Pancreas (tissue), 10 donors: ENCODE data around the gene DACT3. TPM values are rescaled to one million over a fixed set of nuclear protein-coding genes. Genes with fewer than 3 reads are reported as not detected.

ENCODE experiments used
- ATAC-seq, 4 donors: fragments of 200-7000 bp; cut with Tn5 transposase; one replicate each; pipeline versions ENCODE4 v1.8.0 to v1.9.1; 2020; ENCODE audit warnings: mild to moderate bottlenecking in 4 of 4, moderate library complexity in 4 of 4
- DNase-seq, 6 donors: peaks; one replicate each; pipeline ENCODE4 v3.0.0-alpha.2; 2020
- FAIRE-seq: peaks from 2 replicates; lab custom pipeline; 2012; peaks lifted over from hg19 to GRCh38; lab: Jason Lieb, UNC
- H3K27ac ChIP-seq, 4 donors: fragments of 200-600 bp; sonication (generic); 1 replicate in 3 of 4; 2 replicates in 1 of 4; pipeline versions ENCODE4 v1.5.0 to v1.8.0; 2020
- H3K27me3 ChIP-seq, 4 donors: fragments of 200-600 bp; one replicate each; pipeline ENCODE4 v1.8.0; 2021
- H3K36me3 ChIP-seq, 3 donors: fragments of 200-600 bp; sonication (generic) in 1 of 3; one replicate each; pipeline versions ENCODE4 v1.5.0 to v1.8.0; 2020 to 2021
- H3K4me1 ChIP-seq, 3 donors: fragments of 200-600 bp; one replicate each; pipeline ENCODE4 v1.8.0; 2021
- H3K4me3 ChIP-seq, 4 donors: fragments of 200-600 bp; sonication (generic) in 2 of 4; one replicate each; pipeline versions ENCODE4 v1.5.0 to v1.8.0; 2020 to 2021
- H3K9me3 ChIP-seq, 4 donors: fragments of 200-600 bp; one replicate each; pipeline ENCODE4 v1.8.0; 2021
- WGBS, 2 donors: extraction: QIAGEN DNeasy Blood & Tissue Kit; methylation state at CpG; one replicate each; pipeline ENCODE4 v1.1.7; 2013; 5-methylcytosine and 5-hydroxymethylcytosine counted together
- intact Hi-C, 3 donors: fragments of 100-400 bp; cut with DNase I; formaldehyde crosslinking; loops; one replicate each; pipeline versions ENCODE4 v1.11.1 to v1.14.2; 2022
- polyA plus RNA-seq, 2 donors: library from polyadenylated mRNA; stranded (reverse); fragments of 200-250 nt; gene quantifications; one replicate each; pipeline ENCODE4 v1.2.3, GENCODE V29; 2013
- total RNA-seq, 6 donors: library from RNA; stranded (reverse); fragmentation: NEBNext Ultra II Directional in 4 of 6; extraction: Animal tissue kit (Norgen Biotek cat#: 25700) in 4 of 6; gene quantifications; one replicate each; pipeline versions ENCODE4 v1.2.1 to v1.2.4, GENCODE V29; 2021 to 2023
- TF ChIP-seq, protein P1 (sequence below), 4 donors: fragments of 200-600 bp; sonication (generic) in 3 of 4; IDR thresholded peaks; one replicate each; pipeline versions ENCODE4 v1.5.0 to v1.8.0; 2021; ENCODE audit warnings: antibody characterized with exemption in 4 of 4
- donor health status: healthy with polysubstance abuse.
- donor health status: DM: no; HTN: no; CAD: no; lungs with moderate emphysema.
- donor health status: DM: no; HTN: no; CAD: no.
- donor health status: control.
- donor health status: control.
- donor health status: Bipolar disorder and iron deficiency.
- donor health status: DM: yes; HTN: yes; CAD: no.
- donor health status: DM: no; HTN: no; CAD: no.
- donor health status: DM: no; HTN: no; CAD: no.
- donor health status: DM: yes; HTN: yes; CAD: no.

The DACT3 gene
- total and polyA plus RNA-seq, 8 donors: 0.24 to 1.7 (median 0.71) TPM

DNA sequence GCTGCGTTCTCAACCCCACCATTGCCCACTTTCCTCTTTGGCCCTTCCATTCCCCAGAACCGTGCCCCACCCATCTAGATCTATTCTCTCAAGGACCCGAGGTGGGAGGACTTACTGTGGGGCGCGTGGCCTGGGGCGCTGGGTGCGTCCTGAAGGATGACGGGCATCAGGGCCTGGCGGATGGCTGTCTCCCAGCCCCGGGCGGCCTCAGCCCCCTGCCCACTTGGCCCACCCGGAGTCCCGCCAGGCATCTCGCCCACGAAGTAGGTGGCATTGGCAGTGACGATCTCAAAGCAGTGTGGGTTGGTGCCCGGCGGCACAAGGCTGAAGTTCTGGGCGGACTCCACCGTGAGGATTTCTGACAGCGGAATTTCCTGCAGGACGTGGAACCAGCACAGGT lies 32.8 kb upstream of the DACT3 start:
- DNase-seq: no peak
- no peaks in the 10 kb centered on the region for H3K27me3 ChIP-seq
- no peaks in the 10 kb centered on the region for H3K4me1 ChIP-seq
- no peak for FAIRE-seq
- intact Hi-C loops: no loop called here
- WGBS, 2 donors: 93 to 97% methylated on average over 22 of the region's 22 CpGs
- no peak overlapping the region for H3K27ac ChIP-seq
- TF ChIP-seq, protein P1, sequence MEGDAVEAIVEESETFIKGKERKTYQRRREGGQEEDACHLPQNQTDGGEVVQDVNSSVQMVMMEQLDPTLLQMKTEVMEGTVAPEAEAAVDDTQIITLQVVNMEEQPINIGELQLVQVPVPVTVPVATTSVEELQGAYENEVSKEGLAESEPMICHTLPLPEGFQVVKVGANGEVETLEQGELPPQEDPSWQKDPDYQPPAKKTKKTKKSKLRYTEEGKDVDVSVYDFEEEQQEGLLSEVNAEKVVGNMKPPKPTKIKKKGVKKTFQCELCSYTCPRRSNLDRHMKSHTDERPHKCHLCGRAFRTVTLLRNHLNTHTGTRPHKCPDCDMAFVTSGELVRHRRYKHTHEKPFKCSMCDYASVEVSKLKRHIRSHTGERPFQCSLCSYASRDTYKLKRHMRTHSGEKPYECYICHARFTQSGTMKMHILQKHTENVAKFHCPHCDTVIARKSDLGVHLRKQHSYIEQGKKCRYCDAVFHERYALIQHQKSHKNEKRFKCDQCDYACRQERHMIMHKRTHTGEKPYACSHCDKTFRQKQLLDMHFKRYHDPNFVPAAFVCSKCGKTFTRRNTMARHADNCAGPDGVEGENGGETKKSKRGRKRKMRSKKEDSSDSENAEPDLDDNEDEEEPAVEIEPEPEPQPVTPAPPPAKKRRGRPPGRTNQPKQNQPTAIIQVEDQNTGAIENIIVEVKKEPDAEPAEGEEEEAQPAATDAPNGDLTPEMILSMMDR (IDR thresholded peaks at IDR 0.05): no peak
- H3K36me3 ChIP-seq: peaks cover 0 to 58% (median 39%) of the 10 kb centered on the region in 3 donors
- no peak overlapping the region for H3K4me3 ChIP-seq
- no peaks in the 10 kb centered on the region for H3K9me3 ChIP-seq
- no peak for ATAC-seq

DNA sequence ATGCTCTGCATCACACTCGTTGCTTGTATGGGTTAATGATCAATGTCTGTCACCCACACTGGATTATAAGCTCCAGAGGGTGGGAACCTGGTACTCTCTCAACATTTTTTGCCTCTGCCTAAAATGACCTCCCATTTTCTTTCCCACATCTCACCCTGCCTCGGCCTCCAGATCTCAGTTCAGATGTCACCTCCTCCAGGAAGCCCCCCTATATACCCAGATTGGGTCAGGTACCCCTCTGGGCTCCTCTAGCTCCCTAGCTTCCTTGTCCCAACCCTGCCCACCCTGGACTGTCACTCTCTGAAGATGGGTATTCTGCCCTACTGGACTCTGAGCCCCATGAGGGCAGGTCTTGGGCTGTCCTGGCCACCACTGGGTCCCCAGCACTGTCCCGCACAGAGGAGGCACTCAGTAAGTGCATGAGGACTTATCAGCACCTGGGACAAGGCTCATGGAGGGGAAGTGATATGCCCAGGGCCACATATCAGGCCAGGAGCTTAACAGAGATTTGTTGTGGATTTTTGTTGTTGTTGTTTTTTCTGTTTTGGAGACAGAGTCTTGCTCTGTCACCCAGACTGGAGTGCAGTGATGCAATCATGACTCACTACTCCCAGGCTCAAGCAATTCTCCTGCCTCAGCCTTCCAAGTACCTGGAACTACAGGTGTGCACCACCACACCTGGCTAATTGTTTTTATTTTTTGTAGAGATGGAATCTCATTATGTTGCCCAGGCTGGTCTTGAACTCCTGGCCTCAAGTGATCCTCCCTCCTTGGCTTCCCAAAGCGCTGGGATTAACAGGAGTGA lies 32.1 kb upstream of the DACT3 start:
- no peak overlapping the region for H3K27ac ChIP-seq
- TF ChIP-seq, protein P1 (IDR thresholded peaks at IDR 0.05): no peak
- peaks cover 0 to 59% (median 39%) of the 10 kb centered on the region in 3 donors for H3K36me3 ChIP-seq
- no peaks in the 10 kb centered on the region for H3K27me3 ChIP-seq
- DNase-seq (no peak), ATAC-seq (no peak), FAIRE-seq (no peak)
- H3K4me3 ChIP-seq: no peak overlapping the region
- intact Hi-C loops: no loop called here
- H3K4me1 ChIP-seq: no peaks in the 10 kb centered on the region
- WGBS, 2 donors: 92 to 94% methylated on average over 4 of the region's 4 CpGs
- no peaks in the 10 kb centered on the region for H3K9me3 ChIP-seq

DNA sequence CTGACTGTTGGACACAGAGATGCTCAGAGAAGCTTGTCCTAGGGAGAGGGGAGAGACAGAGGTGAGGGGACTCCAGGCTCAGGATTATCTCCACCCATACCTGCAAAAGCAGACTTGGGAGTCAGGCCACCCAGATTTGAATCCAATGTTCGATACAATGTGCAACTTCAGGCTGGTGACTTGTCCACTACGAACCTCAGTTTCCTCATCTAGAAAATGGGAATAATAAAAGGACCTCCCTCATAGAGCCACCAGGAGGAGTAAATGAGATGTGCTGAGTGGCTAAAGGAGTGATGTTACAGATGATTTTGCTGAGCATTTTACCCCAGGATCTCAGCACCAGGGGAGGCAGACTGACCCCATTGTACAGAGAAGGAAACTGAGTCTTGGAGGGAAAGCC lies 31.0 kb upstream of the DACT3 start:
- 89 to 95% methylated on average over 2 of the region's 2 CpGs for WGBS, 2 donors
- Histone ChIP-seq H3K27me3 (no peaks in the 10 kb centered on the region), H3K9me3 (no peaks in the 10 kb centered on the region), H3K4me1 (no peaks in the 10 kb centered on the region), H3K27ac (no peak overlapping the region), H3K4me3 (no peak overlapping the region), H3K36me3 (peaks cover 0 to 66% (median 39%) of the 10 kb centered on the region in 3 donors)
- no peak for FAIRE-seq
- intact Hi-C loops: no loop called here
- no peak for DNase-seq
- TF ChIP-seq, protein P1 (IDR thresholded peaks at IDR 0.05): no peak
- ATAC-seq: no peak

DNA sequence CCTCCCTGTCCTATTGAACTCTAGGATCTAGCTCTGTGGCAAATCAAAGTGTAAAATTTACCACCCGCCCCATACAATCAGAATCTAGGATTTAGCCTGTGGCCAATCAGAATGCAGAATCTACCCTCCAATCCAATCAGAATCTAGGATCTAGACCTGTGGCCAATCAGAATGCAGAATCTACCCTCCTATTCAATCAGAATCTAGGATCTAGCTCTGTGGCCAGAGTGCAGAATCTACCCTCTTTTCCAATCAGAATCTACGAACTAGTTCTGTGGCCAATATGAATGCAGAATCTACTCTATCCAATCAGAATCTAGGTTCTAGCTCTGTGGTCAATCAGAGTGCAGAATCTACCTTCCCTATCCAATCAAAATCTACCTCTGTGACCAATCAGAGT lies 30.1 kb upstream of the DACT3 start:
- FAIRE-seq: no peak
- H3K4me1 ChIP-seq: no peaks in the 10 kb centered on the region
- H3K27ac ChIP-seq: no peak overlapping the region
- no peaks in the 10 kb centered on the region for H3K9me3 ChIP-seq
- intact Hi-C loops: no loop called here
- no peaks in the 10 kb centered on the region for H3K27me3 ChIP-seq
- no peak for DNase-seq
- no peak for ATAC-seq
- WGBS, 2 donors: 47% methylated on average over 2 of the region's 2 CpGs
- H3K36me3 ChIP-seq: peaks cover 0 to 66% (median 33%) of the 10 kb centered on the region in 3 donors
- H3K4me3 ChIP-seq: no peak overlapping the region
- TF ChIP-seq, protein P1 (IDR thresholded peaks at IDR 0.05): no peak

DNA sequence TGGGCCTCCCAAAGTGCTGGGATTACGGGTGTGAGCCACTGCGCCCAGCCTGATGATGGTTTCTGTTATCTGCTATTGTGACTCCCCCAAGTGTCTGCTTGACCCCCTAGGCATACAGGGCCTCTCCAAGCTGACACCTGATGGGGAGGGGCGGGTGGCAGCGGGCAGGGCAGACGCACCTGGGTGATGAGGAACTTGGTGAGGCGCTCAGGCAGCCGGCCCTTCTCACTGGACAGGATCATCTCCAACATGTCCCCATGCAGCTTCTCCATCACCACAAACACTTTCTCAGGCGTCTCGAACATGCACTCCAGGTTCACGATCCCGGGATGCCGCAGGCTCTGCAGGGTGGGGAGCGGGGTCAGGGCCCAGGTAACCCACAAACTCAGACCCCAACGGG lies 28.4 kb upstream of the DACT3 start:
- TF ChIP-seq, protein P1 (IDR thresholded peaks at IDR 0.05): no peak
- DNase-seq (no peak), FAIRE-seq (no peak), ATAC-seq (no peak)
- peaks cover 0 to 70% (median 30%) of the 10 kb centered on the region in 3 donors for H3K36me3 ChIP-seq
- H3K9me3 ChIP-seq: no peaks in the 10 kb centered on the region
- no peak overlapping the region for H3K27ac ChIP-seq
- no peak overlapping the region for H3K4me3 ChIP-seq
- no peaks in the 10 kb centered on the region for H3K27me3 ChIP-seq
- H3K4me1 ChIP-seq: no peaks in the 10 kb centered on the region
- 95% methylated on average over 14 of the region's 14 CpGs for WGBS, 2 donors
- intact Hi-C loops: no loop called here
